HepG2 (cell line): ENCODE measurements around the gene SMARCB1. TPM values are rescaled to one million over a fixed set of nuclear protein-coding genes. Genes with fewer than 3 reads are reported as not detected.
A peak's percentile ranks its signal among the peaks of the same experiment; 100 is the strongest.

ENCODE experiments used
- BRCA1 ChIP-seq: sonication (generic); formaldehyde crosslinking; IDR thresholded peaks from 2 replicates; pipeline ENCODE4 v1.4.0; 2020; ENCODE audit warnings: missing genetic modification reagents
- DMTF1 ChIP-seq: sonication (generic); formaldehyde crosslinking; IDR thresholded peaks from 2 replicates; pipeline ENCODE4 v1.4.0; 2020; ENCODE audit warnings: mild to moderate bottlenecking, missing genetic modification reagents
- KLF9 ChIP-seq: IDR thresholded peaks from 2 replicates; pipeline ENCODE4 v1.6.1; 2016; ENCODE audit warnings: low read depth
- MAX ChIP-seq: IDR thresholded peaks from 2 replicates; pipeline ENCODE4 v1.6.1; 2012; ENCODE audit warnings: inconsistent platforms
- MTA3 ChIP-seq: sonication (generic); formaldehyde crosslinking; IDR thresholded peaks from 2 replicates; pipeline ENCODE4 v1.4.0; 2020; ENCODE audit warnings: missing genetic modification reagents
- SOX6 ChIP-seq, 2 experiments: fragments of 450-650 bp in 1 of 2; sonication (generic) in 1 of 2; formaldehyde crosslinking in 1 of 2; IDR thresholded peaks; 2 replicates each; pipeline versions ENCODE4 v1.4.0 to v1.6.1; 2017 to 2020; ENCODE audit warnings: antibody characterized with exemption in 1 of 2, mild to moderate bottlenecking in 1 of 2, missing genetic modification reagents in 1 of 2
- STAT5B ChIP-seq: sonication (generic); formaldehyde crosslinking; IDR thresholded peaks from 2 replicates; pipeline ENCODE4 v1.4.0; 2020; ENCODE audit warnings: missing genetic modification reagents
- ZFAT ChIP-seq: sonication (generic); formaldehyde crosslinking; conservative IDR thresholded peaks from 2 replicates; pipeline ENCODE4 v1.8.1; 2023; ENCODE audit warnings: missing genetic modification reagents, inconsistent platforms
- ZNF414 ChIP-seq: sonication (generic); formaldehyde crosslinking; IDR thresholded peaks from 2 replicates; pipeline ENCODE4 v1.5.0; 2020; ENCODE audit warnings: missing genetic modification reagents
- ZNF660 ChIP-seq: sonication (generic); formaldehyde crosslinking; IDR thresholded peaks from 2 replicates; pipeline ENCODE4 v1.5.1; 2020; ENCODE audit warnings: mild to moderate bottlenecking, low read depth, missing genetic modification reagents, borderline replicate concordance
- ZSCAN25 ChIP-seq: sonication (generic); formaldehyde crosslinking; IDR thresholded peaks from 2 replicates; pipeline ENCODE4 v1.8.0; 2022; ENCODE audit warnings: mild to moderate bottlenecking, missing genetic modification reagents
- polyA plus RNA-seq, 8 experiments: library from polyadenylated mRNA; depleted of rRNA in 3 of 8; stranded (reverse) in 7 of 8; unstranded in 1 of 8; fragments of >200 nt; fragmentation: Illumina TruSeq in 4 of 8; extraction: Trizol in 4 of 8; gene quantifications; 2 replicates each; pipeline versions ENCODE4 v1.2.1 to v1.2.3, GENCODE V29; 2011 to 2016; ENCODE audit warnings: low read depth in 4 of 8, missing spikeins in 1 of 8, mixed read lengths in 1 of 8; ENCODE audit not compliant: insufficient read depth in 1 of 8
- total RNA-seq, 5 experiments: library from RNA; depleted of rRNA; stranded (reverse); fragments of >200 nt; fragmentation: Illumina TruSeq; extraction: Trizol; gene quantifications; 2 replicates each; pipeline ENCODE4 v1.2.3, GENCODE V29; 2016; ENCODE audit warnings: low read depth in 1 of 5
- TF ChIP-seq, protein P1 (sequence below): IDR thresholded peaks from 2 replicates; pipeline ENCODE4 v1.6.1; 2018; ENCODE audit warnings: missing genetic modification reagents, mild to moderate bottlenecking, missing compliant biosample characterization
- TF ChIP-seq, protein P2 (sequence below): IDR thresholded peaks from 2 replicates; pipeline ENCODE4 v1.6.1; 2016; ENCODE audit warnings: missing compliant biosample characterization, missing genetic modification reagents, borderline replicate concordance
- TF ChIP-seq, protein P3 (sequence below): sonication (generic); formaldehyde crosslinking; IDR thresholded peaks from 2 replicates; pipeline ENCODE4 v1.4.0; 2020; ENCODE audit warnings: missing genetic modification reagents
- TF ChIP-seq, protein P4 (sequence below): sonication (generic); formaldehyde crosslinking; IDR thresholded peaks from 2 replicates; pipeline ENCODE4 v1.5.0; 2020; ENCODE audit warnings: missing genetic modification reagents

The SMARCB1 gene
- total and polyA plus RNA-seq, 2 of the 13 experiments (the other 11 are each of a cell fraction or from before 2014, with no cell fraction given), result 74.0 to 166 TPM

GRCh38 chr22:23857606-23858483, 71.1 kb downstream of the SMARCB1 start, which contains the start of gene SLC2A11 (continued):
- TF ChIP-seq ZSCAN25 (CRISPR knock-in tag) (no peak), ZNF660 (no peak; the same call in 1 of the 2 replicates), SOX6 (IDR thresholded peaks at IDR 0.05) (no peak), SOX6 (CRISPR knock-in tag; IDR thresholded peaks at IDR 0.05) (no peak; the same call in 1 of the 2 replicates), DMTF1 (CRISPR knock-in tag) (no peak), MTA3 (CRISPR knock-in tag) (no peak), BRCA1 (peak; percentile 80; the same call in 1 of the 2 replicates), ZFAT (CRISPR knock-in tag) (no peak), ZNF414 (CRISPR knock-in tag) (no peak), MAX (peak; percentile 57; the same call in 1 of the 2 replicates), STAT5B (CRISPR knock-in tag) (no peak), KLF9 (CRISPR knock-in tag) (no peak)
- TF ChIP-seq, protein P1, sequence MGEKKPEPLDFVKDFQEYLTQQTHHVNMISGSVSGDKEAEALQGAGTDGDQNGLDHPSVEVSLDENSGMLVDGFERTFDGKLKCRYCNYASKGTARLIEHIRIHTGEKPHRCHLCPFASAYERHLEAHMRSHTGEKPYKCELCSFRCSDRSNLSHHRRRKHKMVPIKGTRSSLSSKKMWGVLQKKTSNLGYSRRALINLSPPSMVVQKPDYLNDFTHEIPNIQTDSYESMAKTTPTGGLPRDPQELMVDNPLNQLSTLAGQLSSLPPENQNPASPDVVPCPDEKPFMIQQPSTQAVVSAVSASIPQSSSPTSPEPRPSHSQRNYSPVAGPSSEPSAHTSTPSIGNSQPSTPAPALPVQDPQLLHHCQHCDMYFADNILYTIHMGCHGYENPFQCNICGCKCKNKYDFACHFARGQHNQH, result no peak; the same call in 1 of the 2 replicates
- TF ChIP-seq, protein P2, sequence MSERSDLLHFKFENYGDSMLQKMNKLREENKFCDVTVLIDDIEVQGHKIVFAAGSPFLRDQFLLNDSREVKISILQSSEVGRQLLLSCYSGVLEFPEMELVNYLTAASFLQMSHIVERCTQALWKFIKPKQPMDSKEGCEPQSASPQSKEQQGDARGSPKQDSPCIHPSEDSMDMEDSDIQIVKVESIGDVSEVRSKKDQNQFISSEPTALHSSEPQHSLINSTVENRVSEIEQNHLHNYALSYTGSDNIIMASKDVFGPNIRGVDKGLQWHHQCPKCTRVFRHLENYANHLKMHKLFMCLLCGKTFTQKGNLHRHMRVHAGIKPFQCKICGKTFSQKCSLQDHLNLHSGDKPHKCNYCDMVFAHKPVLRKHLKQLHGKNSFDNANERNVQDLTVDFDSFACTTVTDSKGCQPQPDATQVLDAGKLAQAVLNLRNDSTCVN, result no peak
- TF ChIP-seq, protein P3, sequence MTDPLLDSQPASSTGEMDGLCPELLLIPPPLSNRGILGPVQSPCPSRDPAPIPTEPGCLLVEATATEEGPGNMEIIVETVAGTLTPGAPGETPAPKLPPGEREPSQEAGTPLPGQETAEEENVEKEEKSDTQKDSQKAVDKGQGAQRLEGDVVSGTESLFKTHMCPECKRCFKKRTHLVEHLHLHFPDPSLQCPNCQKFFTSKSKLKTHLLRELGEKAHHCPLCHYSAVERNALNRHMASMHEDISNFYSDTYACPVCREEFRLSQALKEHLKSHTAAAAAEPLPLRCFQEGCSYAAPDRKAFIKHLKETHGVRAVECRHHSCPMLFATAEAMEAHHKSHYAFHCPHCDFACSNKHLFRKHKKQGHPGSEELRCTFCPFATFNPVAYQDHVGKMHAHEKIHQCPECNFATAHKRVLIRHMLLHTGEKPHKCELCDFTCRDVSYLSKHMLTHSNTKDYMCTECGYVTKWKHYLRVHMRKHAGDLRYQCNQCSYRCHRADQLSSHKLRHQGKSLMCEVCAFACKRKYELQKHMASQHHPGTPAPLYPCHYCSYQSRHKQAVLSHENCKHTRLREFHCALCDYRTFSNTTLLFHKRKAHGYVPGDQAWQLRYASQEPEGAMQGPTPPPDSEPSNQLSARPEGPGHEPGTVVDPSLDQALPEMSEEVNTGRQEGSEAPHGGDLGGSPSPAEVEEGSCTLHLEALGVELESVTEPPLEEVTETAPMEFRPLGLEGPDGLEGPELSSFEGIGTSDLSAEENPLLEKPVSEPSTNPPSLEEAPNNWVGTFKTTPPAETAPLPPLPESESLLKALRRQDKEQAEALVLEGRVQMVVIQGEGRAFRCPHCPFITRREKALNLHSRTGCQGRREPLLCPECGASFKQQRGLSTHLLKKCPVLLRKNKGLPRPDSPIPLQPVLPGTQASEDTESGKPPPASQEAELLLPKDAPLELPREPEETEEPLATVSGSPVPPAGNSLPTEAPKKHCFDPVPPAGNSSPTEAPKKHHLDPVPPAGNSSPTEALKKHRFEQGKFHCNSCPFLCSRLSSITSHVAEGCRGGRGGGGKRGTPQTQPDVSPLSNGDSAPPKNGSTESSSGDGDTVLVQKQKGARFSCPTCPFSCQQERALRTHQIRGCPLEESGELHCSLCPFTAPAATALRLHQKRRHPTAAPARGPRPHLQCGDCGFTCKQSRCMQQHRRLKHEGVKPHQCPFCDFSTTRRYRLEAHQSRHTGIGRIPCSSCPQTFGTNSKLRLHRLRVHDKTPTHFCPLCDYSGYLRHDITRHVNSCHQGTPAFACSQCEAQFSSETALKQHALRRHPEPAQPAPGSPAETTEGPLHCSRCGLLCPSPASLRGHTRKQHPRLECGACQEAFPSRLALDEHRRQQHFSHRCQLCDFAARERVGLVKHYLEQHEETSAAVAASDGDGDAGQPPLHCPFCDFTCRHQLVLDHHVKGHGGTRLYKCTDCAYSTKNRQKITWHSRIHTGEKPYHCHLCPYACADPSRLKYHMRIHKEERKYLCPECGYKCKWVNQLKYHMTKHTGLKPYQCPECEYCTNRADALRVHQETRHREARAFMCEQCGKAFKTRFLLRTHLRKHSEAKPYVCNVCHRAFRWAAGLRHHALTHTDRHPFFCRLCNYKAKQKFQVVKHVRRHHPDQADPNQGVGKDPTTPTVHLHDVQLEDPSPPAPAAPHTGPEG, result peak; percentile 58; the same call in 1 of the 2 replicates
- TF ChIP-seq, protein P4, sequence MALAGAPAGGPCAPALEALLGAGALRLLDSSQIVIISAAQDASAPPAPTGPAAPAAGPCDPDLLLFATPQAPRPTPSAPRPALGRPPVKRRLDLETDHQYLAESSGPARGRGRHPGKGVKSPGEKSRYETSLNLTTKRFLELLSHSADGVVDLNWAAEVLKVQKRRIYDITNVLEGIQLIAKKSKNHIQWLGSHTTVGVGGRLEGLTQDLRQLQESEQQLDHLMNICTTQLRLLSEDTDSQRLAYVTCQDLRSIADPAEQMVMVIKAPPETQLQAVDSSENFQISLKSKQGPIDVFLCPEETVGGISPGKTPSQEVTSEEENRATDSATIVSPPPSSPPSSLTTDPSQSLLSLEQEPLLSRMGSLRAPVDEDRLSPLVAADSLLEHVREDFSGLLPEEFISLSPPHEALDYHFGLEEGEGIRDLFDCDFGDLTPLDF (CRISPR knock-in tag), result no peak
